HL-60/S4 treated with phorbol 12-myristate 13-acetate at 8.2 ng/mL for 4 days and 3 days (cell line): Measurements from ENCODE around the gene ONECUT3.
"Not testable (repeated sequence)": the region's sequence is repeated elsewhere in the genome, so short reads cannot be mapped to it uniquely, and the experiment has no call there.

ENCODE experiments used
- in situ Hi-C: fragments of 300-500 bp; cut with MboI; formaldehyde crosslinking; loops from 2 replicates; pipeline ENCODE4 v1.15.0; 2022; ENCODE audit warnings: low sequenced_read_pairs

Gene ONECUT3

GRCh38 chr19:1752757-1753728 is at the start of gene ONECUT3:
Gene ONECUT3 (plus strand): TSS chr19:1753506. CDS start chr19:1753663, 157 bp downstream.
- in situ Hi-C loops: no loop called here

- in situ Hi-C loops: no loop called here
Measured at GRCh38 chr19:1704339-1704738, 49.0 kb upstream of the ONECUT3 start.

- in situ Hi-C loops: no loop called here
Measured at GRCh38 chr19:1705367-1705766, 47.9 kb upstream of the ONECUT3 start.

- in situ Hi-C loops: not testable (repeated sequence)
Measured at GRCh38 chr19:1706646-1707045, 46.7 kb upstream of the ONECUT3 start.

- in situ Hi-C loops: no loop called here
Measured at GRCh38 chr19:1707240-1707639, 46.1 kb upstream of the ONECUT3 start.

- in situ Hi-C loops: no loop called here
Measured at GRCh38 chr19:1713170-1713569, 40.1 kb upstream of the ONECUT3 start.

- in situ Hi-C loops: no loop called here
Measured at GRCh38 chr19:1715540-1715939, 37.8 kb upstream of the ONECUT3 start.

- in situ Hi-C loops: no loop called here
Measured at GRCh38 chr19:1717200-1717969, 35.9 kb upstream of the ONECUT3 start.

- in situ Hi-C loops: no loop called here
Measured at GRCh38 chr19:1717970-1718264, 35.4 kb upstream of the ONECUT3 start.

GRCh38 chr19:1718420-1719291 is 34.6 kb upstream of the ONECUT3 start:
- in situ Hi-C loops: no loop called here

GRCh38 chr19:1719519-1719918 is 33.8 kb upstream of the ONECUT3 start:
- in situ Hi-C loops: no loop called here

GRCh38 chr19:1720237-1720636 is 33.1 kb upstream of the ONECUT3 start:
- in situ Hi-C loops: no loop called here

GRCh38 chr19:1725100-1726064 is 27.9 kb upstream of the ONECUT3 start:
- in situ Hi-C loops: no loop called here

GRCh38 chr19:1728816-1729567 is 24.3 kb upstream of the ONECUT3 start:
- in situ Hi-C loops: no loop called here

- in situ Hi-C loops: no loop called here
Measured at GRCh38 chr19:1729568-1729925, 23.8 kb upstream of the ONECUT3 start.

GRCh38 chr19:1730157-1730556 is 23.1 kb upstream of the ONECUT3 start:
- in situ Hi-C loops: no loop called here

GRCh38 chr19:1734321-1734966 is 18.9 kb upstream of the ONECUT3 start:
- in situ Hi-C loops: no loop called here

GRCh38 chr19:1736280-1736679 is 17.0 kb upstream of the ONECUT3 start:
- in situ Hi-C loops: no loop called here

GRCh38 chr19:1736927-1737326 is 16.4 kb upstream of the ONECUT3 start:
- in situ Hi-C loops: no loop called here
